ENCODE measurements around the gene TAS2R60. TPM values are rescaled to one million over a fixed set of nuclear protein-coding genes. Genes with fewer than 3 reads are reported as not detected.

TAS2R60 gene
- polyA plus RNA-seq, 1 donor from 2014 or later, result not detected

DNA sequence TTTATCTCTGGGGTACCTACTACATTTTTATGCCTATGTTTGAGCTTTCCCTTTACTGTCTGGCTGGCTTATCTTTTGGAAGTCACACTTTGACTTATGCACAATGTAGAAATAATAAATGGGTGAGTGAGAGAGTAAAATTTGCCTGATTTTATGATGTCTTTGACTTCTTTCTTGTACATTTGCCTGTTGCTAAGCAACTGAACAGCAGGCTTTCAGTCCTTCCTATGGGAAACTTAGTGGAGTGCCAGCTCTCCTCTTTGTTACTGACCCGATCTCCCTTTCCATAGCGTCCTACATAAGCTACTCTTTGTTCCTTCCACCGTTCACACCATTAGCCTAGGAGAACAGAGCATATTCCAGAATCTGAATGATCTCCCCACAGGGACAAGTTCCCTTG is 4.2 kb downstream of the TAS2R60 start:
- TF ChIP-seq, protein P1, sequence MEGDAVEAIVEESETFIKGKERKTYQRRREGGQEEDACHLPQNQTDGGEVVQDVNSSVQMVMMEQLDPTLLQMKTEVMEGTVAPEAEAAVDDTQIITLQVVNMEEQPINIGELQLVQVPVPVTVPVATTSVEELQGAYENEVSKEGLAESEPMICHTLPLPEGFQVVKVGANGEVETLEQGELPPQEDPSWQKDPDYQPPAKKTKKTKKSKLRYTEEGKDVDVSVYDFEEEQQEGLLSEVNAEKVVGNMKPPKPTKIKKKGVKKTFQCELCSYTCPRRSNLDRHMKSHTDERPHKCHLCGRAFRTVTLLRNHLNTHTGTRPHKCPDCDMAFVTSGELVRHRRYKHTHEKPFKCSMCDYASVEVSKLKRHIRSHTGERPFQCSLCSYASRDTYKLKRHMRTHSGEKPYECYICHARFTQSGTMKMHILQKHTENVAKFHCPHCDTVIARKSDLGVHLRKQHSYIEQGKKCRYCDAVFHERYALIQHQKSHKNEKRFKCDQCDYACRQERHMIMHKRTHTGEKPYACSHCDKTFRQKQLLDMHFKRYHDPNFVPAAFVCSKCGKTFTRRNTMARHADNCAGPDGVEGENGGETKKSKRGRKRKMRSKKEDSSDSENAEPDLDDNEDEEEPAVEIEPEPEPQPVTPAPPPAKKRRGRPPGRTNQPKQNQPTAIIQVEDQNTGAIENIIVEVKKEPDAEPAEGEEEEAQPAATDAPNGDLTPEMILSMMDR (IDR thresholded peaks at IDR 0.05; ENCODE audit: poor library complexity, severe bottlenecking), result no peak
- TF ChIP-seq, protein P2, sequence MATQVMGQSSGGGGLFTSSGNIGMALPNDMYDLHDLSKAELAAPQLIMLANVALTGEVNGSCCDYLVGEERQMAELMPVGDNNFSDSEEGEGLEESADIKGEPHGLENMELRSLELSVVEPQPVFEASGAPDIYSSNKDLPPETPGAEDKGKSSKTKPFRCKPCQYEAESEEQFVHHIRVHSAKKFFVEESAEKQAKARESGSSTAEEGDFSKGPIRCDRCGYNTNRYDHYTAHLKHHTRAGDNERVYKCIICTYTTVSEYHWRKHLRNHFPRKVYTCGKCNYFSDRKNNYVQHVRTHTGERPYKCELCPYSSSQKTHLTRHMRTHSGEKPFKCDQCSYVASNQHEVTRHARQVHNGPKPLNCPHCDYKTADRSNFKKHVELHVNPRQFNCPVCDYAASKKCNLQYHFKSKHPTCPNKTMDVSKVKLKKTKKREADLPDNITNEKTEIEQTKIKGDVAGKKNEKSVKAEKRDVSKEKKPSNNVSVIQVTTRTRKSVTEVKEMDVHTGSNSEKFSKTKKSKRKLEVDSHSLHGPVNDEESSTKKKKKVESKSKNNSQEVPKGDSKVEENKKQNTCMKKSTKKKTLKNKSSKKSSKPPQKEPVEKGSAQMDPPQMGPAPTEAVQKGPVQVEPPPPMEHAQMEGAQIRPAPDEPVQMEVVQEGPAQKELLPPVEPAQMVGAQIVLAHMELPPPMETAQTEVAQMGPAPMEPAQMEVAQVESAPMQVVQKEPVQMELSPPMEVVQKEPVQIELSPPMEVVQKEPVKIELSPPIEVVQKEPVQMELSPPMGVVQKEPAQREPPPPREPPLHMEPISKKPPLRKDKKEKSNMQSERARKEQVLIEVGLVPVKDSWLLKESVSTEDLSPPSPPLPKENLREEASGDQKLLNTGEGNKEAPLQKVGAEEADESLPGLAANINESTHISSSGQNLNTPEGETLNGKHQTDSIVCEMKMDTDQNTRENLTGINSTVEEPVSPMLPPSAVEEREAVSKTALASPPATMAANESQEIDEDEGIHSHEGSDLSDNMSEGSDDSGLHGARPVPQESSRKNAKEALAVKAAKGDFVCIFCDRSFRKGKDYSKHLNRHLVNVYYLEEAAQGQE (IDR thresholded peaks at IDR 0.05; ENCODE audit: borderline replicate concordance), result no peak
- TF ChIP-seq RAD21 (conservative IDR thresholded peaks at IDR 0.05) (no peak), EZH2 (IDR thresholded peaks at IDR 0.05; ENCODE audit: borderline replicate concordance, insufficient read depth, low read length, poor library complexity, severe bottlenecking) (no peak), TAF1 (IDR thresholded peaks at IDR 0.05; ENCODE audit: low read depth) (no peak), EP300 (conservative IDR thresholded peaks at IDR 0.05; ENCODE audit: poor library complexity, severe bottlenecking) (no peak), SMC3 (conservative IDR thresholded peaks at IDR 0.05; ENCODE audit: poor library complexity) (no peak), POLR2AphosphoS5 (IDR thresholded peaks at IDR 0.05) (no peak), MXI1 (conservative IDR thresholded peaks at IDR 0.05; ENCODE audit: poor library complexity, severe bottlenecking) (no peak)
- Histone ChIP-seq H3K27me3 (ENCODE audit: insufficient read depth, low read depth, low read length) (no peaks in the 10 kb centered on the region), H3K9me2 (ENCODE audit: insufficient read depth, low read length) (no peaks in the 10 kb centered on the region), H3K4me3 (ENCODE audit: low read length) (peak overlapping the region; percentile 24), H3K27ac (ENCODE audit: low read length) (peak overlapping the region; percentile 7), H3K79me2 (replicated peaks; ENCODE audit: insufficient read depth, low read length) (no peaks in the 10 kb centered on the region), H3K4me2 (ENCODE audit: low read length) (peak overlapping the region; percentile 23), H4K20me1 (ENCODE audit: insufficient read depth) (no peaks in the 10 kb centered on the region), H2AFZ (ENCODE audit: low read depth, low read length) (no peak overlapping the region), H3F3A (ENCODE audit: insufficient read depth, low read length, poor library complexity, severe bottlenecking) (no peaks in the 10 kb centered on the region), H3K9me3 (ENCODE audit: low read length) (no peaks in the 10 kb centered on the region), H3K36me3 (ENCODE audit: insufficient read depth, low read length) (no peaks in the 10 kb centered on the region), H3K9ac (ENCODE audit: low read length) (no peak overlapping the region)

DNA sequence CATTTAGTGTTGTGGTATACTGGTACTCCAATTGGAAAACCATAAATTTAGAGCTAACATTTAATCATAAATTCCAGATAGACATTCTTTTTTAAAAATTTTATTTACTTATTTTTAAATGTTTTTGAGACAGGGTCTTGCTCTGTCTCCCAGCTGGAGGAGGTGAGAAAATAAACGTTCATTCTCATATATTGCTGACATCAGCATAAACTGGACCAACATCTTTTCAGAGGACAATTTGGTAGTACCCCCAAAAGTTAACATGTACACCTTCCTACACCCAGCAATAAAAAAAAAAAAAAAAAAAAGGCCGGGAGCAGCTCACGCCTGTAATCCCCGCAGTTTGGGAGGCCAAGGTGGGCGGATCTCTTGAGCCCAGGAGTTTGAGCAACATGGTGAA is 5.2 kb downstream of the TAS2R60 start:
- Histone ChIP-seq H2AFZ (ENCODE audit: low read depth, low read length) (no peak overlapping the region), H3K27me3 (ENCODE audit: insufficient read depth, low read depth, low read length) (no peaks in the 10 kb centered on the region), H3F3A (ENCODE audit: insufficient read depth, low read length, poor library complexity, severe bottlenecking) (no peaks in the 10 kb centered on the region), H3K27ac (ENCODE audit: low read length) (no peak overlapping the region), H3K79me2 (replicated peaks; ENCODE audit: insufficient read depth, low read length) (no peaks in the 10 kb centered on the region), H4K20me1 (ENCODE audit: insufficient read depth) (no peaks in the 10 kb centered on the region), H3K9ac (ENCODE audit: low read length) (no peak overlapping the region), H3K9me3 (ENCODE audit: low read length) (no peaks in the 10 kb centered on the region), H3K36me3 (ENCODE audit: insufficient read depth, low read length) (no peaks in the 10 kb centered on the region), H3K4me2 (ENCODE audit: low read length) (no peak overlapping the region), H3K9me2 (ENCODE audit: insufficient read depth, low read length) (no peaks in the 10 kb centered on the region), H3K4me3 (ENCODE audit: low read length) (no peak overlapping the region)
- no peak for TF ChIP-seq MXI1 (conservative IDR thresholded peaks at IDR 0.05; ENCODE audit: poor library complexity, severe bottlenecking)
- TF ChIP-seq, protein P2 (IDR thresholded peaks at IDR 0.05; ENCODE audit: borderline replicate concordance), result no peak
